CD14-positive monocyte (primary cell): ENCODE results near the gene FNDC3B. TPM values are rescaled to one million over a fixed set of nuclear protein-coding genes. Genes with fewer than 3 reads are reported as not detected.

Experiments
- DNase-seq, 3 donors: peaks; one replicate each; pipeline ENCODE4 v3.0.0-alpha.2; 2011 to 2022
- H2AFZ ChIP-seq: 2 replicates; pipeline ENCODE4 v1.6.0; 2012; ENCODE audit warnings: mild to moderate bottlenecking, low read depth, low read length, inconsistent platforms; ENCODE audit not compliant: insufficient read depth, poor library complexity, severe bottlenecking
- H3K27ac ChIP-seq, 2 donors: 1 replicate in 1 of 2; 2 replicates in 1 of 2; pipeline ENCODE4 v1.5.1; 2012 to 2013; ENCODE audit warnings: low read length in 2 of 2, control low read depth in 1 of 2, inconsistent platforms in 1 of 2, low read depth in 1 of 2, mild to moderate bottlenecking in 1 of 2
- H3K27me3 ChIP-seq, 2 donors: one replicate each; pipeline versions ENCODE4 v1.6.0 to v1.6.1; 2011 to 2013; ENCODE audit warnings: low read length in 2 of 2; ENCODE audit not compliant: control insufficient read depth in 2 of 2, insufficient read depth in 2 of 2
- H3K36me3 ChIP-seq, 2 donors: replicated peaks in 1 of 2; 1 replicate in 1 of 2; 2 replicates in 1 of 2; pipeline versions ENCODE4 v1.5.1 to v1.6.1; 2012 to 2013; ENCODE audit warnings: low read length in 2 of 2, control low read depth in 1 of 2, inconsistent platforms in 1 of 2, mild to moderate bottlenecking in 1 of 2; ENCODE audit not compliant: insufficient read depth in 2 of 2, control insufficient read depth in 1 of 2
- H3K4me1 ChIP-seq, 2 donors: 1 replicate in 1 of 2; 2 replicates in 1 of 2; pipeline versions ENCODE4 v1.5.1 to v1.6.1; 2012 to 2013; ENCODE audit warnings: low read length in 2 of 2, control low read depth in 1 of 2, inconsistent platforms in 1 of 2, mild to moderate bottlenecking in 1 of 2, moderate library complexity in 1 of 2; ENCODE audit not compliant: insufficient read depth in 2 of 2, control insufficient read depth in 1 of 2
- H3K4me2 ChIP-seq: replicated peaks from 2 replicates; pipeline ENCODE3; 2012; ENCODE audit warnings: low read length, moderate library complexity, mild to moderate bottlenecking; ENCODE audit not compliant: poor library complexity, severe bottlenecking; ENCODE audit errors: extremely low read depth
- H3K4me3 ChIP-seq, 3 experiments: fragments of 200-600 bp in 1 of 3; sonication (generic) in 1 of 3; replicated peaks in 1 of 3; 1 replicate in 2 of 3; 2 replicates in 1 of 3; pipeline ENCODE4 v1.5.1; 2011 to 2013; ENCODE audit warnings: low read length in 3 of 3, mild to moderate bottlenecking in 3 of 3, control low read depth in 2 of 3, low read depth in 2 of 3, inconsistent platforms in 1 of 3, moderate library complexity in 1 of 3
- H3K79me2 ChIP-seq: 2 replicates; pipeline ENCODE4 v1.6.0; 2012; ENCODE audit warnings: mild to moderate bottlenecking, control low read depth, inconsistent platforms, low read length, moderate library complexity; ENCODE audit not compliant: insufficient read depth
- H3K9ac ChIP-seq: 2 replicates; pipeline ENCODE4 v1.6.0; 2017; ENCODE audit warnings: low read length, mild to moderate bottlenecking; ENCODE audit not compliant: insufficient read depth, poor library complexity, severe bottlenecking
- H3K9me3 ChIP-seq, 2 donors: replicated peaks in 1 of 2; 1 replicate in 1 of 2; 2 replicates in 1 of 2; pipeline versions ENCODE4 v1.5.1 to v1.6.1; 2012 to 2013; ENCODE audit warnings: low read length in 2 of 2, control low read depth in 1 of 2; ENCODE audit not compliant: control insufficient read depth in 1 of 2, insufficient read depth in 1 of 2
- H4K20me1 ChIP-seq: 2 replicates; pipeline ENCODE4 v1.6.0; 2012; ENCODE audit warnings: mild to moderate bottlenecking, low read length, control low read depth, moderate library complexity; ENCODE audit not compliant: insufficient read depth
- H3K27ac Mint-ChIP-seq, 7 donors: one replicate each; pipeline ENCODE4 v1.8.0; 2020; ENCODE audit warnings: mild to moderate bottlenecking in 7 of 7, mixed read lengths in 7 of 7, moderate library complexity in 6 of 7, inconsistent platforms in 2 of 7
- H3K27me3 Mint-ChIP-seq, 3 donors: one replicate each; pipeline ENCODE4 v1.8.0; 2021 to 2022; ENCODE audit warnings: low read depth in 3 of 3, mild to moderate bottlenecking in 3 of 3, mixed read lengths in 3 of 3, moderate library complexity in 3 of 3, inconsistent platforms in 1 of 3
- H3K36me3 Mint-ChIP-seq, 2 donors: one replicate each; pipeline ENCODE4 v1.8.0; 2020; ENCODE audit warnings: mixed read lengths in 2 of 2, inconsistent platforms in 1 of 2, mild to moderate bottlenecking in 1 of 2
- H3K4me1 Mint-ChIP-seq: one replicate; pipeline ENCODE4 v1.8.0; 2020; ENCODE audit warnings: mild to moderate bottlenecking, mixed read lengths
- H3K4me3 Mint-ChIP-seq, 2 donors: one replicate each; pipeline ENCODE4 v1.8.0; 2020; ENCODE audit warnings: mild to moderate bottlenecking in 2 of 2, mixed read lengths in 2 of 2, moderate library complexity in 1 of 2
- H3K9me3 Mint-ChIP-seq, 7 donors: one replicate each; pipeline ENCODE4 v1.8.0; 2020 to 2022; ENCODE audit warnings: mixed read lengths in 7 of 7, mild to moderate bottlenecking in 6 of 7, moderate library complexity in 6 of 7, inconsistent platforms in 2 of 7
- CTCF ChIP-seq: fragments of 200-600 bp; IDR thresholded peaks from one replicate; pipeline ENCODE4 v1.8.0; 2022; ENCODE audit warnings: antibody characterized with exemption, mild to moderate bottlenecking
- WGBS: methylation state at CpG from one replicate; pipeline ENCODE4 v1.1.5; 2013; ENCODE audit warnings: missing lambda C conversion rate; ENCODE audit not compliant: insufficient coverage; 5-methylcytosine and 5-hydroxymethylcytosine counted together
- intact Hi-C, 2 donors: fragments of 100-400 bp; cut with micrococcal nuclease; formaldehyde crosslinking; loops; one replicate each; pipeline versions ENCODE4 v1.15.0 to v1.15.1; 2023
- polyA plus RNA-seq, 3 donors: library from polyadenylated mRNA; depleted of rRNA in 1 of 3; unstranded in 2 of 3; stranded (reverse) in 1 of 3; fragments of 300-500 nt in 2 of 3; fragments of >200 nt in 1 of 3; fragmentation: Illumina TruSeq in 2 of 3; gene quantifications; 1 replicate in 2 of 3; 2 replicates in 1 of 3; pipeline ENCODE4 v1.2.3, GENCODE V29; 2012 to 2021

Gene FNDC3B
- polyA plus RNA-seq, 3 donors: 19.6 to 36.1 (median 25.7) TPM

- Mint-ChIP-seq H3K36me3 (peaks cover 26 to 49% of the 10 kb centered on the region in 2 donors), H3K4me3 (no peak overlapping the region), H3K9me3 (peaks cover 0 to 3% (median 0%) of the 10 kb centered on the region in 7 donors), H3K27ac (peak overlapping the region in 3 of 7 donors; percentile 19 to 64 (median 42)), H3K4me1 (peaks cover 96% of the 10 kb centered on the region), H3K27me3 (no peaks in the 10 kb centered on the region)
- H3K27ac ChIP-seq: peak overlapping the region in 1 of 2 donors; percentile 58
- H2AFZ ChIP-seq: no peak overlapping the region
- no peak for TF ChIP-seq CTCF
- H3K4me2 ChIP-seq: peak overlapping the region; percentile 14
- intact Hi-C loops: no loop called here
- DNase-seq: no peak
- WGBS: 0% methylated on average over 1 of the region's 1 CpG
- H3K4me3 ChIP-seq: peak overlapping the region in 1 of 3 experiments; percentile 29
- H4K20me1 ChIP-seq: peaks cover 71% of the 10 kb centered on the region
- no peaks in the 10 kb centered on the region for H3K9me3 ChIP-seq
- H3K27me3 ChIP-seq: no peaks in the 10 kb centered on the region
- peaks cover 92% of the 10 kb centered on the region for H3K79me2 ChIP-seq
- peaks cover 0 to 8% of the 10 kb centered on the region in 2 donors for H3K36me3 ChIP-seq
- peaks cover 74 to 88% of the 10 kb centered on the region in 2 donors for H3K4me1 ChIP-seq
- no peak overlapping the region for H3K9ac ChIP-seq
Measured at GRCh38 chr3:172065527-172065926, 26.1 kb downstream of the FNDC3B start.

DNA sequence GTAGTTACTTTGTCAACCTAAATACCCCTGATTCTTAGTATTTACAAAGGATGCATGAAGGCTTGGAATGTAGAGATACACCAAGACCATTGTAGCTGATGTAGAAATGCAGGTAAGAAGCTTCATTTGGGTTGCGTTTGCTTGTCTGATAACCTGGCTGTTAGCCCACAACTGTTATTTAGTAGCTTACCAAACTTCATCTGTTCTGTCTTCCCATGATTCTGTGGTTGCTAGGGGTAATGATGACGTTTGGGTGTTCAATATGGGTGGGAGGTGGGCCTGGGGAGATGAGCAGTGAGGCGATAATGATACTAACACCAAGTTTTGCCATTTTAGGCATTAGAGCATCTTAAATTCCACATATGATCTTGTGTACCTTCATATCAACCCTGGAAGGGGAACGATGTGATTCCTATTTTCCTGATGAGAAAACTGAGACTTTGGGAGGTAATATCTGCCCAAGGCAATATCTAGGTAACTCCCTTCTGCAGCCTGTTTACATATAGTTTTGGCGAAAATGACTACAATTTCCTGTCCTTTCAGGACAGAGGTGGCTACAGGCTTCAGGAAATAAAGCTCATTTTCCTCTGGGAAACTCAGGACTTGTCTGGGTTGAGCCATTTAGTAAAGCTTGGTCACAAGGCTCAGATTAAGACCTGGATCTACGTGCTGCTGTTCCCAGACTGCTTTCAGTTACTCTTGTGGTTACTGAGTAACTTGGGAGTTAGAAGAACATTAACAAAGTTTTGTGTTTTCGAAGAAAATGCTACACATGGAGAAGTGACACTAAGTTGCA, 26.8 kb downstream of the FNDC3B start:
- no peaks in the 10 kb centered on the region for H3K27me3 Mint-ChIP-seq
- H3K4me2 ChIP-seq: no peak overlapping the region

More for the DNA sequence above, 26.8 kb downstream of the FNDC3B start:
- peaks cover 92% of the 10 kb centered on the region for H3K79me2 ChIP-seq
- Mint-ChIP-seq H3K36me3 (peaks cover 26 to 48% of the 10 kb centered on the region in 2 donors), H3K4me3 (no peak overlapping the region), H3K9me3 (peaks cover 0 to 3% (median 0%) of the 10 kb centered on the region in 7 donors), H3K4me1 (peaks cover 94% of the 10 kb centered on the region), H3K27ac (peak overlapping the region in 3 of 7 donors; percentile 35 to 64 (median 63))
- H3K27ac ChIP-seq: peak overlapping the region in 1 of 2 donors; percentile 58
- H2AFZ ChIP-seq: no peak overlapping the region
- WGBS: 52% methylated on average over 3 of the region's 7 CpGs
- H3K9me3 ChIP-seq: no peaks in the 10 kb centered on the region
- H3K4me3 ChIP-seq: no peak overlapping the region
- DNase-seq: no peak
- TF ChIP-seq CTCF: no peak
- intact Hi-C loops: no loop called here
- peaks cover 0 to 8% of the 10 kb centered on the region in 2 donors for H3K36me3 ChIP-seq
- H3K4me1 ChIP-seq: peaks cover 70 to 88% of the 10 kb centered on the region in 2 donors
- H4K20me1 ChIP-seq: peaks cover 69% of the 10 kb centered on the region
- no peak overlapping the region for H3K9ac ChIP-seq
- H3K27me3 ChIP-seq: no peaks in the 10 kb centered on the region
